ENCODE measurements around the gene CLRN3.

Gene CLRN3

GRCh38 chr10:127935071-127935561 lies 42.4 kb upstream of the CLRN3 start:
- ATAC-seq = no peak
- no peak for TF ChIP-seq ZNF565 (CRISPR knock-in tag; conservative IDR thresholded peaks at IDR 0.05; ENCODE audit: low read depth)
- TF ChIP-seq TSHZ2 (CRISPR knock-in tag; IDR thresholded peaks at IDR 0.05) = no peak
- no peak for TF ChIP-seq POU6F1 (CRISPR knock-in tag; IDR thresholded peaks at IDR 0.05; ENCODE audit: borderline replicate concordance, low read depth)
- TF ChIP-seq CSRNP3 (CRISPR knock-in tag; IDR thresholded peaks at IDR 0.05) = no peak
- TF ChIP-seq TCF4 (CRISPR knock-in tag; IDR thresholded peaks at IDR 0.05; ENCODE audit: borderline replicate concordance) = no peak

- ATAC-seq = no peak
Observed at GRCh38 chr10:127934383-127934782, 41.6 kb upstream of the CLRN3 start.

GRCh38 chr10:127933271-127933670 lies 40.5 kb upstream of the CLRN3 start:
- TF ChIP-seq OSR1 (CRISPR knock-in tag; IDR thresholded peaks at IDR 0.05) = no peak
- TF ChIP-seq GLIS3 (CRISPR knock-in tag; IDR thresholded peaks at IDR 0.05) = no peak
- no peak for TF ChIP-seq TSHZ2 (CRISPR knock-in tag; IDR thresholded peaks at IDR 0.05)
- TF ChIP-seq ZFP3 (CRISPR knock-in tag; IDR thresholded peaks at IDR 0.05) = no peak

More at GRCh38 chr10:127934383-127934782, 41.6 kb upstream of the CLRN3 start:
- no peak for TF ChIP-seq PPARA (CRISPR knock-in tag; IDR thresholded peaks at IDR 0.05; ENCODE audit: borderline replicate concordance)
- no peak for TF ChIP-seq POU6F1 (CRISPR knock-in tag; IDR thresholded peaks at IDR 0.05; ENCODE audit: borderline replicate concordance, low read depth)
- no peak for TF ChIP-seq SNAI2 (CRISPR knock-in tag; IDR thresholded peaks at IDR 0.05)

GRCh38 chr10:127932521-127933270 lies 40.0 kb upstream of the CLRN3 start:
- no peak for ATAC-seq
- TF ChIP-seq RARB (CRISPR knock-in tag; IDR thresholded peaks at IDR 0.05) (no peak), CSDC2 (CRISPR knock-in tag; IDR thresholded peaks at IDR 0.05) (no peak)

More at GRCh38 chr10:127933271-127933670, 40.5 kb upstream of the CLRN3 start:
- no peak for ATAC-seq
